Brain microvascular endothelial cell (primary cell): Measurements from ENCODE around the gene TUT7.
A peak's percentile ranks its signal among the peaks of the same experiment; 100 is the strongest.
"Not testable (repeated sequence)": the region's sequence is repeated elsewhere in the genome, so short reads cannot be mapped to it uniquely, and the experiment has no call there.

ENCODE experiments used
- DNase-seq: peaks from one replicate; pipeline ENCODE4 v3.0.0-alpha.2; 2020
- H3K27ac ChIP-seq: fragments of 250-450 bp; sonication (Bioruptor Pico); 2 replicates; pipeline ENCODE4 v1.5.1; 2020; ENCODE audit warnings: mild to moderate bottlenecking, moderate library complexity
- H3K27me3 ChIP-seq: fragments of 250-450 bp; sonication (Bioruptor Pico); replicated peaks from 2 replicates; pipeline ENCODE4 v1.5.1; 2020; ENCODE audit warnings: mild to moderate bottlenecking
- H3K36me3 ChIP-seq: fragments of 250-450 bp; sonication (Bioruptor Pico); replicated peaks from 2 replicates; pipeline ENCODE4 v1.5.1; 2020; ENCODE audit warnings: mild to moderate bottlenecking
- H3K4me3 ChIP-seq: 2 replicates; pipeline ENCODE4 v1.5.1; 2011; ENCODE audit warnings: low read depth, mild to moderate bottlenecking, control low read depth, low read length, moderate library complexity
- in situ Hi-C: cut with HindIII; loops from 2 replicates; pipeline ENCODE4 v1.10.0; 2017; ENCODE audit warnings: low sequenced_read_pairs, low pct_ligation_motif_present
- TF ChIP-seq, protein P1 (sequence below): IDR thresholded peaks from 2 replicates; pipeline ENCODE4 v1.5.1; 2011; ENCODE audit warnings: low read depth, mild to moderate bottlenecking, moderate library complexity, low read length, control low read depth, inconsistent platforms; ENCODE audit errors: missing control alignments

Gene TUT7

DNA sequence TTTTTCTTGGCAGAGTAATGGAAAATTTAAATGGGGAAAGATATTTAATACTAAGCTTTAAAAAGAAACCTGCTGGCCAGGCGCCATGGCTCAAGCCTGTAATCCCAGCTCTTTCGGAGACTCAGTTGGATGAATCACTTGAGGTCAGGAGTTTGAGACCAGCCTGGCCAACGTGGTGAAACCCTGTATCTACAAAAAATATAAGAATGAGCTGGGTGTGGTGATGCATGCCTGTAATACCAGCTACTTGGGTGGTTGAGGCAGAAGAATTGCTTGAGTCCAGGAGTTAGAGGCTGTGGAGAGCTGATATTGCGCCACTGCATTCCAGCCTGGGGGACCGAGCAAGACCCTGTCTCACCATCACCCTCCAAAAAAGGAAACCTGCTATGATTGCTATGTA lies 32.8 kb downstream of the TUT7 start:
- in situ Hi-C loops = no loop called here
- DNase-seq = peak; percentile 90
- TF ChIP-seq, protein P1, sequence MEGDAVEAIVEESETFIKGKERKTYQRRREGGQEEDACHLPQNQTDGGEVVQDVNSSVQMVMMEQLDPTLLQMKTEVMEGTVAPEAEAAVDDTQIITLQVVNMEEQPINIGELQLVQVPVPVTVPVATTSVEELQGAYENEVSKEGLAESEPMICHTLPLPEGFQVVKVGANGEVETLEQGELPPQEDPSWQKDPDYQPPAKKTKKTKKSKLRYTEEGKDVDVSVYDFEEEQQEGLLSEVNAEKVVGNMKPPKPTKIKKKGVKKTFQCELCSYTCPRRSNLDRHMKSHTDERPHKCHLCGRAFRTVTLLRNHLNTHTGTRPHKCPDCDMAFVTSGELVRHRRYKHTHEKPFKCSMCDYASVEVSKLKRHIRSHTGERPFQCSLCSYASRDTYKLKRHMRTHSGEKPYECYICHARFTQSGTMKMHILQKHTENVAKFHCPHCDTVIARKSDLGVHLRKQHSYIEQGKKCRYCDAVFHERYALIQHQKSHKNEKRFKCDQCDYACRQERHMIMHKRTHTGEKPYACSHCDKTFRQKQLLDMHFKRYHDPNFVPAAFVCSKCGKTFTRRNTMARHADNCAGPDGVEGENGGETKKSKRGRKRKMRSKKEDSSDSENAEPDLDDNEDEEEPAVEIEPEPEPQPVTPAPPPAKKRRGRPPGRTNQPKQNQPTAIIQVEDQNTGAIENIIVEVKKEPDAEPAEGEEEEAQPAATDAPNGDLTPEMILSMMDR = no peak

DNA sequence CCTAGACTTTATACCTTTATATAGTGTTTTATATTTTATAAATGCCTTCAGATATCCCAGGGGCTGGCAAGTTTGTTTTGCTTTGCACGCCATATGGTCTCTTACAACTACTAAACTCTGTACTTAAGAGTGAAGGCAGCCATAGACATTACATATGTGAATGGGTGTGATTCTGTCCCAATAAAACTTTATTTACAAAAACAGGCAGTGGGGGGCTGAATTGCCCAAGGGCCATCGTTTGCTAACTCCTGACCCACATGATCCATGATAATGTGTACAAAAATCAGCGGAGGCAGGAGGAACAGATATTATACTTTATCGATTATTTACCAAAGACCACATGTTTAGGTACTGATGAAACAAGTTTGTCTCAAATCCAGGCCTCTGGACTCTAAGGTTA lies 36.0 kb downstream of the TUT7 start:
- Histone ChIP-seq H3K27me3 (no peaks in the 10 kb centered on the region), H3K4me3 (no peak overlapping the region), H3K27ac (no peak overlapping the region), H3K36me3 (peaks cover 48% of the 10 kb centered on the region)
- TF ChIP-seq, protein P1 = no peak
- in situ Hi-C loops = no loop called here
- DNase-seq = no peak

More for the DNA sequence above, 32.8 kb downstream of the TUT7 start:
- H3K4me3 ChIP-seq = no peak overlapping the region
- H3K27me3 ChIP-seq = no peaks in the 10 kb centered on the region
- peaks cover 43% of the 10 kb centered on the region for H3K36me3 ChIP-seq
- peak overlapping the region; percentile 10 for H3K27ac ChIP-seq

DNA sequence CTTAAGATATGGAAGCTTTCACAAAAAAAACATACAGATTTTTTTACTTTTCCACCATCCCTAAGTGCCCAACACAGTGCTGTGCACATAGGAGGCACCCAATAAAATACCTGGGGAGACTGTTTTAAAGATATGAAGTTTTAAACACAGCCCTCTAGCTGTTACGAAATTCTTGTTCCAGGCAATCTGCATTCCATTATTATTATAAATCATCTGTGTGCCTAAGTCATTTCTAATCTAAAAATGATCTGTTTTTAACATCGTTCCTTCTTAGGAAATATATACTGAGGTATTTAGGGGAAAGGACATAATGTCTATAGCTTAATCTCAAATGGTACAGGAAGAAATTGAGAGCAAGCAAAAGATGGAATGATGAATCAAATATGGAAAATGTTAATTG lies 39.1 kb downstream of the TUT7 start:
- no peak for DNase-seq
- H3K27me3 ChIP-seq = no peaks in the 10 kb centered on the region
- H3K36me3 ChIP-seq = peaks cover 59% of the 10 kb centered on the region
- in situ Hi-C loops = no loop called here
- TF ChIP-seq, protein P1 = no peak
- no peak overlapping the region for H3K27ac ChIP-seq
- H3K4me3 ChIP-seq = no peak overlapping the region

DNA sequence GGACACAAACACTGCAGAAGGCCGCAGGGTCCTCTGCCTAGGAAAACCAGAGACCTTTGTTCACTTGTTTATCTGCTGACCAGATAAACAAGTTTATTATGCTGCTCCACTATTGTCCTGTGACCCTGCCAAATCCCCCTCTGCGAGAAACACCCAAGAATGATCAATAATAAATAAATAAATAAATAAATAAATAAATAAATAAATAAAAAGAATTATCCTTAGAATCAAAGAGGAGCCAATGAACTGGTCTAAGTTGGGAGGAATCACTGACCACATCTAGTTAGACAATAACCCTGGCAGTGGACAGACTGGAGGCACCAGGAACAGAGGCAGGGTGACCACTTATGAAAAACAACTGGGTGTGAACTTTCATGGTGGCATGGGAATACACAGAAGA lies 41.3 kb downstream of the TUT7 start:
- in situ Hi-C loops, H3K27me3 ChIP-seq, H3K27ac ChIP-seq, DNase-seq, H3K4me3 ChIP-seq: not testable (repeated sequence)
- H3K36me3 ChIP-seq = peaks cover 60% of the 10 kb centered on the region

DNA sequence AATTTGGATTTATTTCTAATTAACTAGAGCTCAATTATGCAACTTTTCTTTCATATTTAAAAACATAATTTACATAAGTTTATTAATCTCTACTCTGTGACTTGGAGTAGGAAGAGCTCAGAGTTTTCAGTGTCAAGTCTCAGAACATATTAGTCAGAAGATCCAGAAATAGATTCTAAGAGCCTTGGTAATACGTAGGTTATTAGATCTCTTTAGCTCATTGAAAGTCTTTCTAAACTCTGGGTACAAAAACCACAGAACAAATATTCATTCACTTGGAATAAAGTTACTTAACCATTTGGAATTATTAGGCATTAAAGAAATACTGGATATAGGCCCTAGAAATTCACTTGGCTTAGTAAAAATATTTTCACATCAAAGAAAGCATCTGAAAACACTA lies 45.5 kb downstream of the TUT7 start:
- Histone ChIP-seq H3K27me3 (no peaks in the 10 kb centered on the region), H3K4me3 (no peak overlapping the region), H3K36me3 (peaks cover 53% of the 10 kb centered on the region), H3K27ac (no peak overlapping the region)
- no peak for DNase-seq
- TF ChIP-seq, protein P1 = no peak
- in situ Hi-C loops = no loop called here

DNA sequence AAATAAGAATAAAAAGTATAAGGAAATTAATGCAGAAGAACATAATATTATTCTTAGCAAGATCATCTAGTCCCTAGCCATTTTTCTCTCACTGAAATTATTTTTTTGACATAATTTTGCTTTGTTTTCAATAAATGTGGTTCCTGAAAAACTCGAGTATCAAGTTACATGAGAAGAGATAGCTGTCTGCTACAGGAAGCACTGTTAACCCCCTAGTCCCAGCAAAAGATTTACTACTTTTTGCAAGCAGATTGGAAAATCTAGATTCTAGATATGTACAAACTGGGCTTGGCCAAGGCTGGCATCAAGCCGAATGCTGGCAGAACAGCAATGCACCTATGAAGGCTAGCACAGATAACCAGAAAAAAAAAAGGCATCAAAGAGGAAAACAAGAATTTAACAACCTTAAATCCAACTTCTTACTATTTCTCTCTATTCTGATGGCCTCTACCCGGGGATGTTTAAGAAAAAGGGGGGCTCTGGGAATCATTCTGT lies 49.9 kb downstream of the TUT7 start:
- in situ Hi-C loops = no loop called here
- Histone ChIP-seq H3K27me3 (no peaks in the 10 kb centered on the region), H3K27ac (no peak overlapping the region), H3K4me3 (no peak overlapping the region), H3K36me3 (peaks cover 58% of the 10 kb centered on the region)
- TF ChIP-seq, protein P1 = no peak
- no peak for DNase-seq
